NB4 (cell line): ENCODE data around the gene MRPL38.

Experiments
- DNase-seq: peaks from one replicate; pipeline ENCODE4 v3.0.0; 2010; ENCODE audit warnings: low read depth
- H3K4me3 ChIP-seq: one replicate; pipeline ENCODE4 v1.5.1; 2011; ENCODE audit warnings: mild to moderate bottlenecking, low read depth, low read length, moderate library complexity
- MYC ChIP-seq: IDR thresholded peaks from 2 replicates; pipeline ENCODE4 v1.6.1; 2011; ENCODE audit warnings: low read depth, low read length
- POLR2A ChIP-seq: IDR thresholded peaks from 2 replicates; pipeline ENCODE4 v1.6.1; 2011; ENCODE audit warnings: mild to moderate bottlenecking; ENCODE audit not compliant: insufficient read length; ENCODE audit errors: extremely low read depth
- TF ChIP-seq, protein P1 (sequence below): IDR thresholded peaks from one replicate; pipeline ENCODE4 v1.5.1; 2012; ENCODE audit warnings: low read depth, low read length
- TF ChIP-seq, protein P2 (sequence below): IDR thresholded peaks from 2 replicates; pipeline ENCODE4 v1.6.1; 2011; ENCODE audit warnings: low read depth, low read length

The MRPL38 gene

DNA sequence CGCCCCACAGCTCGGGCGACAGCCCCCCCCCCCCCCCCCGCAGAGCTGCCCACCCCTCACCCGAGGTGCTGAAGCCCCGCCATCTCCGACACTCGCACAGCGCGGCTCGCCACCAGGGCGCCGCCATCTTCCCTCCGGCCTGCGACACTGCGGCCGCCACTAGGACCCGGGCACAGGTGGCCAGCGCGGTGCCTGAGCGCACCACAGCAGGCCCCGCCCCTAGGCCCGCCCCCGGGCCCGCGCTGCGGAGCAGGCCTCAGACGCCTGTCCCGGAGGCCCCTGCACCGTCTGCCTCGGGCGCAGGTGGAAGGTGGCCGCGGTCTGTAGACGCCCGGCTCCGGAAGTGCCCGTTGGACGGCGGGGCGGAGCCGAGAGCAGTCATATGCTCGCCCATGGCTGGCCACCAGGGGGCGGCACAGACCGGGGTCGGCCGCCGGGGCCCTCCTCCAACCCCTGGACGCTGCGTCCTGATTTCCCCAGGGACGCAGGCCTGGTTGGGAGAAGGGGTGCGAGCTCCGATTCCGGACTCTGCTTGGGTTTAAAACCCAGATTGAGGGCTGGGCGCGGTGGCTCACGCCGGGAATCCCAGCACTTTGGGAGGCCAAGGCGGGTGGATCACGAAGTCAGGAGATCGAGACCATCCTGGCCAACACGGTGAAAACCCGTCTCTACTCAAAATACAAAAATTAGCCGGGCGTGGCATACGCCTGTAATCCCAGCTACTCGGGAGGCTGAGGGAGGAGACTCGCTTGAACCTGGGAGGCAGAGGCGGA, at the start of gene MRPL38:
MRPL38 (minus strand) TSS at position 136 of the 773 bp plus-strand sequence; CDS start at position 127, 9 bp downstream.
- TF ChIP-seq, protein P1, sequence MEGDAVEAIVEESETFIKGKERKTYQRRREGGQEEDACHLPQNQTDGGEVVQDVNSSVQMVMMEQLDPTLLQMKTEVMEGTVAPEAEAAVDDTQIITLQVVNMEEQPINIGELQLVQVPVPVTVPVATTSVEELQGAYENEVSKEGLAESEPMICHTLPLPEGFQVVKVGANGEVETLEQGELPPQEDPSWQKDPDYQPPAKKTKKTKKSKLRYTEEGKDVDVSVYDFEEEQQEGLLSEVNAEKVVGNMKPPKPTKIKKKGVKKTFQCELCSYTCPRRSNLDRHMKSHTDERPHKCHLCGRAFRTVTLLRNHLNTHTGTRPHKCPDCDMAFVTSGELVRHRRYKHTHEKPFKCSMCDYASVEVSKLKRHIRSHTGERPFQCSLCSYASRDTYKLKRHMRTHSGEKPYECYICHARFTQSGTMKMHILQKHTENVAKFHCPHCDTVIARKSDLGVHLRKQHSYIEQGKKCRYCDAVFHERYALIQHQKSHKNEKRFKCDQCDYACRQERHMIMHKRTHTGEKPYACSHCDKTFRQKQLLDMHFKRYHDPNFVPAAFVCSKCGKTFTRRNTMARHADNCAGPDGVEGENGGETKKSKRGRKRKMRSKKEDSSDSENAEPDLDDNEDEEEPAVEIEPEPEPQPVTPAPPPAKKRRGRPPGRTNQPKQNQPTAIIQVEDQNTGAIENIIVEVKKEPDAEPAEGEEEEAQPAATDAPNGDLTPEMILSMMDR: peak; percentile 63
- peak; percentile 84 for TF ChIP-seq MYC
- TF ChIP-seq, protein P2, sequence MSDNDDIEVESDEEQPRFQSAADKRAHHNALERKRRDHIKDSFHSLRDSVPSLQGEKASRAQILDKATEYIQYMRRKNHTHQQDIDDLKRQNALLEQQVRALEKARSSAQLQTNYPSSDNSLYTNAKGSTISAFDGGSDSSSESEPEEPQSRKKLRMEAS: peak; percentile 84
- TF ChIP-seq POLR2A: peak; percentile 57
- peak; percentile 97 for DNase-seq
- H3K4me3 ChIP-seq: peak within 1 kb of the TSS; percentile 79

DNA sequence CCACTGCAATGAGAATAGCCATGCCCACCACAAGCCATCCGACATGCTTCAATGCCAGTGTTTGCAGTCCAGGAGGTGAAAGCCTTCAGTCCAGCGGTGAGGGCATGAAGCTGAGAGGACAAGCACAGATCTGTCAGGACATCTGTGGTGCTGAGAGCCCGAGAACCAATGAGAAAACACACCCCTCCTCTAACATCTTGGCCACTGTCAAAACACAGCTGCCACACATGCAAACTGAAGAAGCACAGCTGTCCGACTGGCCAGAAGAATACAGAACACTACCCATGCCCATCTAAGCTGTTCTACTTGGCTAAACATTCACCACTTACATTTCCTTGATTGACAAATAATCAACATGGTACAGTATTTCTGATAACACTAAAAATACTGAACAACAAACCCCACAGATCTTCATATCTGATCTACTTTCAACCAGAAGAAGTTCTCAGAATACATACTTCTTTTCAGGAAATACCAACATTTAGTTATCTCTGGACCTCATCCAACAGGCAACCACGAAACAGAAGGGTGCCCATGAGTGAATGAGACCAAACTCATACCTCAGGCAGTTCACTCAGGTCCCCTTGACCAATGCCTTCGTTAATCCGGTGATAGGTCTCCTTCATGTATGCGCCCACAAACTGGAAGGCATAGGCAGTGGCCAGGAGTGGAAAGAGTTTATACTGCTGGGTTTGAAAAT, 46.3 kb upstream of the MRPL38 start:
- TF ChIP-seq, protein P2: no peak
- TF ChIP-seq MYC (no peak), POLR2A (no peak)
- TF ChIP-seq, protein P1: no peak
- no peak overlapping the region for H3K4me3 ChIP-seq
- no peak for DNase-seq

DNA sequence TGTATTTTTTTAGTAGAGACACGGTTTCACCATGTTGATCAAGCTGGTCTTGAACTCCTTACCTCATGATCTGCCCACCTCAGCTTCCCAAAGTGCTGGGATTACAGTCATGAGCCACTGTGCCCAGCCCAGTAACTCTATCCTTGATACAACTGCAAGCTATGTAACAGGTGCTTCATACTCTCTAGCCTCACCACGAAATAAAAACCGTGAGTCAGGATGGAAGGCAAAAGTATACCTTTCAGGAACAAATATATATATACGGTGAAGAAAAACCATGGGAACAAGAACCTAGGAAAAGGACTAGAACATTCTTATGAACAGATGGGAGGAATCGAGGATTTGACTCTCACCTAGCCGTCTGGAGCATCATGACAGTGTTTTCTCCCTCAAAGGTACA, 45.7 kb upstream of the MRPL38 start:
- no peak for TF ChIP-seq POLR2A
- TF ChIP-seq, protein P1: no peak
- TF ChIP-seq, protein P2: no peak
- TF ChIP-seq MYC: no peak
- no peak for DNase-seq
- H3K4me3 ChIP-seq: no peak overlapping the region

DNA sequence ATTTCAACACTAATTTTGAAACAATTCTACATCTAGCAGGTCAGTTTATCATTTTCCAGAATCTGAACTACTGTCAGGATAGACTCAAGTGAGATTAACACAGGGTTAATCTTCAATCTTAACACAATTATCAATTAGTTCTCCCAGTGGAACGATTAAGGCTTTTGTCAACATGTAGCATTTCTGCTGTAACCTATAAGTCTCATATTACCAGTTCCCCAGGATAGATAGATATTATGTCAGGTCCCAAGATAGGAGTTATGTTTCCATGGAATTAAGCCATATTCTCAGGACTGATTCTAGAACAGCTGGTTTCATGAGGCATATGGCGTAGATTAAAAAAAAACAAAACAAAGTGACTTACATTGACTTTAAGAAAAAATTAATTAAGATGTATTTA, 40.5 kb upstream of the MRPL38 start:
- TF ChIP-seq MYC (no peak), POLR2A (no peak)
- TF ChIP-seq, protein P2: no peak
- TF ChIP-seq, protein P1: no peak
- H3K4me3 ChIP-seq: no peak overlapping the region

DNA sequence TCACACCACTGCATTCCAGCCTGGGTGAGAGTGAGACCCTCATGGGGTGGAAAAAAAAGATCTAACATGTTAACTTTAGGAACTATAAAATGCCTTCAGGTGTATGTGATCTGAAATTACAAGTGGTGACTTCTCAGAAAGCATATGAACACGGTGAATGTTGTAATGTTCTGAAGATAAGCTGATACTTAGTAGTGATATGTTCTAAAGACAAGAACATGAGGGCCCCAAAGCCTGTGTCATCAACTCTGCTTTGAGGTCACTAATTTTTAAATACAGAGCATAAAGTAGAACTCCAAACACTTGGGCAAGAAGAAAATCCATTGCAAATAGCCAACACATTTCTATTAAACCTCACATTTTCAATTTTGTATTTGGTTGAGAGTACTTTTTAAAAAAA, 38.8 kb upstream of the MRPL38 start:
- TF ChIP-seq POLR2A (no peak), MYC (no peak)
- TF ChIP-seq, protein P2: no peak
- TF ChIP-seq, protein P1: no peak
- no peak overlapping the region for H3K4me3 ChIP-seq
- DNase-seq: no peak

More for the DNA sequence above, 40.5 kb upstream of the MRPL38 start:
- DNase-seq: no peak
